Prostate gland (tissue), 2 donors: ENCODE measurements around the gene EXO5.

Experiments
- POLR2AphosphoS5 ChIP-seq: sonication (generic); formaldehyde crosslinking; IDR thresholded peaks from one replicate; pipeline ENCODE4 v1.6.1; 2017; ENCODE audit warnings: antibody characterized with exemption
- TF ChIP-seq, protein P1 (sequence below), 4 experiments: fragments of 200-600 bp in 2 of 4; fragments of 450-650 bp in 2 of 4; sonication (generic) in 2 of 4; IDR thresholded peaks; 1 replicate in 3 of 4; 2 replicates in 1 of 4; pipeline ENCODE4 v1.5.1; 2016 to 2019; ENCODE audit warnings: antibody characterized with exemption in 4 of 4, mild to moderate bottlenecking in 2 of 4, moderate library complexity in 2 of 4

- TF ChIP-seq, protein P1, sequence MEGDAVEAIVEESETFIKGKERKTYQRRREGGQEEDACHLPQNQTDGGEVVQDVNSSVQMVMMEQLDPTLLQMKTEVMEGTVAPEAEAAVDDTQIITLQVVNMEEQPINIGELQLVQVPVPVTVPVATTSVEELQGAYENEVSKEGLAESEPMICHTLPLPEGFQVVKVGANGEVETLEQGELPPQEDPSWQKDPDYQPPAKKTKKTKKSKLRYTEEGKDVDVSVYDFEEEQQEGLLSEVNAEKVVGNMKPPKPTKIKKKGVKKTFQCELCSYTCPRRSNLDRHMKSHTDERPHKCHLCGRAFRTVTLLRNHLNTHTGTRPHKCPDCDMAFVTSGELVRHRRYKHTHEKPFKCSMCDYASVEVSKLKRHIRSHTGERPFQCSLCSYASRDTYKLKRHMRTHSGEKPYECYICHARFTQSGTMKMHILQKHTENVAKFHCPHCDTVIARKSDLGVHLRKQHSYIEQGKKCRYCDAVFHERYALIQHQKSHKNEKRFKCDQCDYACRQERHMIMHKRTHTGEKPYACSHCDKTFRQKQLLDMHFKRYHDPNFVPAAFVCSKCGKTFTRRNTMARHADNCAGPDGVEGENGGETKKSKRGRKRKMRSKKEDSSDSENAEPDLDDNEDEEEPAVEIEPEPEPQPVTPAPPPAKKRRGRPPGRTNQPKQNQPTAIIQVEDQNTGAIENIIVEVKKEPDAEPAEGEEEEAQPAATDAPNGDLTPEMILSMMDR (IDR thresholded peaks at IDR 0.05) = no peak
- TF ChIP-seq POLR2AphosphoS5 = no peak
Measured at GRCh38 chr1:40478276-40478675, 30.3 kb upstream of the EXO5 start.
